HG03159 (cell line): Measurements from ENCODE around the gene STK33.

ENCODE experiments used
- ATAC-seq: cut with Tn5 transposase; IDR thresholded peaks from one replicate; pipeline ENCODE4 v1.9.1; 2021; ENCODE audit warnings: mild to moderate bottlenecking, moderate library complexity; ENCODE audit not compliant: unreplicated experiment

Gene STK33

DNA sequence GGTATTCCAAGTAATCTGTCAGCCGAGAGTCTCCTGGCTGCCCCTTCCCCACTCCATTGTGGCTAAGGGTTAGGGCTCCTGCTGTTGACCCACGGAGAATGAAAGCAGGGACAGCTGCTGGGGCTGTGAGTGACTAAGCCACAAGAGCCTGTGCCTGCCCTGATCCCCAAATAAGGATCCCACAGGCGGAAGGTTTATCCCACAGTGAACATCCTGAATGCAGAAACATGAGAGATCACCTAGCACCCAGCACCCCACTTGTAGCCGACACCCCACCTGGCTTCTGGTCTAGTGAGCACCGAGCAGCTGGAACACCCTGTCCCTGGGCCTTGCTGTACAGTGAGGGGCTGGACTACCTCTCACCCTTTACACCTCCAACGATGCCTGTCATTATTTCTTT, 212.7 kb downstream of the STK33 start:
- no peak for ATAC-seq

DNA sequence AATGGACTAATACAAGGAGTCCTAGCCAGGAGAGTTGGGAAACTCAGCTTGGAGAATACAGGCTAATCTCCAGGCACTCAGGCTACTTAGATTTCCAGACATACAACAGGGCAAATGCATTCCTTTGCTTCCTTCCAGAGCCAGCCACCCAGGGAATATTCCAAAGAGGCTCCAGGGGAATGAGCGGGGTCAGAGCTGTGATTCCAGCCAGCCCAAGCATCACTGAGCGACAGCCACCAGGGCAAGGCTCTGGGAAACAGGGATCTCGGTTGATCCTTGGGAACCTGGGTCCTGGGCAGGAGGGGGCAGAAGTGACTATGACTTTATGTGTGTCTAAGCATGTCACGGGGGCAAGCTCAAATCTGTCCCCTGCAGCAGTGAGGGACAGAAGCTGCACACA, 218.1 kb downstream of the STK33 start:
- ATAC-seq: no peak

DNA sequence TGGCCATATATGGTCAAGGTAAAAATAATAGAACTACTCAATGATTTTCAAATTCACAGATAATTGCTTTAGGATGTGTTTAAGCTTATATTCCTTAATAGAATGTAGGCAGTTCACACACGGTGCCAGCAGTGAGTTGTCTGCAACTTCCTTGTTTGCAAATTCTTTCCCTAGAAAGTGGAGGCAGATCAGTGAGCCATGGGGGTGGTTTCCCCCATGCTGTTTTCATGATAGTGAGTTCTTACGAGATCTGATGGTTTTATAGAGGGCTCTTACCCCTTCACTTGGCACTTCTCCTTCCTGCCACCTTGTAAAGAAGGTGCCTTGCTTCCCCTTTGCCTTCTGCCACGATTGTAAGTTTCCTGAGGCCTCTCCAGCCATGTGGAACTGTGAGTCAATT, 218.6 kb downstream of the STK33 start:
- ATAC-seq: no peak

DNA sequence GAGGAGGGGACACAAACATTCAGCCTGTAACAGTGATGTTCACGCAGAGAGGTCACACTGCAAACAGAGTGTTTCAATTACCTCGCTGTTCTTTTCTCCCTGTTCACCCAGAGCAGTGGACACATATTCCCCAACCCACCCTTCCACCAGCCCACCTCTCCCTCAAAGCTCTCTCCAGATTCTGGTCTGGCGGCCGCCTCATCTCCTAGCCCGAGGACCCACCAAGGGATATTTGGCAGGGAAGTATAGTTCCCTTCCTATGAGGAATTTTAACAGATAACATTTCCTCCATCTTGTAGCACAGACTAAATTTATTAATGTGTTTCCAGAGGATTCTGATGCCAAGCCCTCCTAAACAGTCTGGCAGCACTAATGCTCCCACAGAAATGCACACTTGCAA, 219.3 kb downstream of the STK33 start:
- no peak for ATAC-seq

DNA sequence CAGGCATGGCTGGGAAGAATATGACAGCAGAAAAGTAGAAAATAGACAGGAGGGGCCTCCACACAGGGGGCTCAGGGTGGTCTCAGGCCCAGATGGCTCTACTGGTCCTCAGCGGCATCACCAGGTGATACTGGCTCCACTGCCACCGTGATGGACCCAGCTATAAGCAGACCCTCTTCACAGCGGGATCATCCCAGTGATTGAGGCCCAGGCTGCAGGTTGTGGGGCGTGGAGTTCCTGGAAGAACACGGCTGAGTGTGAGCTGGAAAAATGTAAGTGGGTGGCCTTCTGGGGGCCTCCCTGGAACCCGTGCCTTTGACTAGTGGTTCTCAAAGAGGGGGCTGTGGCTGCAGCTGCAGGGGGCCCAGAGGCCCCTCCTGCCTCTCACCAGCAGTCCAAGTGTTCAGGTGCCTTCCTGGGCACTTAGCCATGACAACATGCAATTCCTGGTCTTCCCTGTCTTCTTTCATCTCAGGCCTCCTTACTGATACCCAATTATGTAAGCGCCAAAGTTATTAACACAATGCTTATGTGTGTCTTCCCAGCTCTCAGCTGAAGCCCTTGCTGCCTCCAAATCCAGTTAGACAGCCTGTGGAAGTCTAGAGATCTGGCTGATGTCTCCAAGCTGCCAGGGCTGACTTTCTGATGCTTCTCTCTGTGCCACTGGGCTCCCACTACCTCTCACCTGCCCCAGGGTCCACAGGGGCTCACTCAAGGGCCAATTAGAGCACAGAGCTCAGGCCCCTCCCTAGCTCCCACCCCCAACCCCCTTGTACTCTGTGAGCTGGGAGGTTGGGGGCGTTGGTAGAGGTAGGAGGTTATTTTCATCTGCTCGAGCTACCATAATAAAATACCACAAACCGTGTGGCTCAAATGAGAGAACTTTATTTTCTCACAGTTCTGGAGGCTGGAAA, 220.3 kb downstream of the STK33 start:
- no peak for ATAC-seq

DNA sequence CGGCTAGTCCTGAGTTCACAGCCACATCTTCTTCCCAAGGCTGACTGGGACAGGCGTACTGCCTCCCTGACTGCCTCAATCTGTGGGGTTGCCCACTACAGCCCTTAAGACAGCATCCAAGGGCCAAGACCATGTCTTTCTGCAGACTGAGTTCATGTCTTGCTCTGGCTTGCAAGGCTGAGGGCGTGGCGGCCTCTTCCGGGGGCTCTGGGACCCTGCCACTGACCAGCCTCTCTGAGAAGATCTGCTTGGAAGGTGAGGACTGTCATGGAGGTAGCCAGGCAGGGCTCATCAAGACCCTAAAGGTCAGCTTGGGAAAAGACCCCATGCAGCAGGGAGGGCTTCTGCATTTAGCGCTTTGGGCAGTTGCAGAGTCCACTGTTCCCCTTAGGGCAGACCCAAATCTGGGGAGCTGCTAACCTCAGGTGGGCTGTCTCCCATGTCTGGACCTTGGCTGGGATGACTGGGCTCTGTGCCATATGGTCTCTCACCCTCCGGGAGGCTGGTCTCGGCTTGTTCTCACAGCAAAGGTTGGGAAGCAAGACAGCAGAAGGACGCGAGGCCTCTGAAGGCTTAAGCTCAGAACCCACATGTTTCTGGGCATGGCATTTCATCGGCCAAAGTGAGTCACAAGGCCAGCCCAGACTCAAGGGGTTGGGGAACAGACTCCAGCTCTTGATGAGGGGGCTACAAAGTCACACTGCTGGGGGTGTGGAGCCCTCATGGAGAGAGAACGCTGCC, 221.2 kb downstream of the STK33 start:
- ATAC-seq: no peak

DNA sequence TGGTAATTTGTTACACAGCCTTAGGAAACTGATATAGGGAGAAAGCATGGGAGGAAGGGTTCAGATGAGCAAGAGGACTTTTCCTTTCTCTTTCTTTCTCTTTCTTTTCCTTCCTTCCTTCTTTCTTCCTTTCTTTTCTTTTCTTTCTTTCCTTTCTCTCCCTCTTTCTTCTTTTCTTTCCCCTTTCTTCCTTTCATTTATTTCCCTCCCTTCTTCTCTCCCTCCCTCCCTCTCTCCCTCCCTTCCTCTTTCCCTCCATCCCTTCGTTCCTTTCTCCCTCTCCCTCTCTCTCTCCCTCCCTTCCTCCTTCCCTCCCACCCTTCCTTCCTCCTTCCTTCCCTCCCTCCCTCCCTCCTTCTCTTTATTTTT, 222.5 kb downstream of the STK33 start:
- ATAC-seq: no peak

DNA sequence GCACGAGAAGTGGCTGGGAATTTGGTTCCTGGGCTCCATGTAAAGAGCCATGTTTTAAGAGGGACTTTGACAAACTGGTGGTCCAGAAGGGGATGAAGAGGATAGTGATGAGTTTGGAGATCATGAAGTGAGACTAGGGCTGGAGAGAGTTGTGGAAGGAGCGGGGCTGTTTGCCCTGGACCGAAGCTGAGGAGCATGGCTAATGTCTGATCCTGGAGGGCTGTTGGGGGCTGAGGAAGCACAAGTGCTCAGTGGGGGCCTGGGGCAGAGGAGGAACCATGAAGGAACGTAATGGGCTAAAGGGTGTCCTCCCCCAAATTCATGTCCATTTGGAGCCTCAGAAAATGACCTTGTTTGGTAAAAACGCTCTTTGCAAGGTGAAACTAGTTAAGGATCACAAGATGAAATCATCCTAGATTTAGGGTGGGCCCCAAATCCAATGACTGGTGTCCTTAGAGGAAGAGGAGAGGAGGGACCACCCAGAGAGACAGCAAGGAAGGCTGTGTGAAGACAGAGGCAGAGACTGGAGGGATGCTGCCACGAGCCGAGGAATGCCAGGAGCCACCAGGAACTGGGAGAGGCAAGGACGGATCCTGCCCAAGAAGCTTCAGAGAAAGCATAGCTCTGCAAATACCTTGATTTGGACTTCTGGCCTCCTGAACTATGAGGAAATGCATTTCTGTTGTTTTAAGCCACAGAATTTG, 223.1 kb downstream of the STK33 start:
- ATAC-seq: no peak

DNA sequence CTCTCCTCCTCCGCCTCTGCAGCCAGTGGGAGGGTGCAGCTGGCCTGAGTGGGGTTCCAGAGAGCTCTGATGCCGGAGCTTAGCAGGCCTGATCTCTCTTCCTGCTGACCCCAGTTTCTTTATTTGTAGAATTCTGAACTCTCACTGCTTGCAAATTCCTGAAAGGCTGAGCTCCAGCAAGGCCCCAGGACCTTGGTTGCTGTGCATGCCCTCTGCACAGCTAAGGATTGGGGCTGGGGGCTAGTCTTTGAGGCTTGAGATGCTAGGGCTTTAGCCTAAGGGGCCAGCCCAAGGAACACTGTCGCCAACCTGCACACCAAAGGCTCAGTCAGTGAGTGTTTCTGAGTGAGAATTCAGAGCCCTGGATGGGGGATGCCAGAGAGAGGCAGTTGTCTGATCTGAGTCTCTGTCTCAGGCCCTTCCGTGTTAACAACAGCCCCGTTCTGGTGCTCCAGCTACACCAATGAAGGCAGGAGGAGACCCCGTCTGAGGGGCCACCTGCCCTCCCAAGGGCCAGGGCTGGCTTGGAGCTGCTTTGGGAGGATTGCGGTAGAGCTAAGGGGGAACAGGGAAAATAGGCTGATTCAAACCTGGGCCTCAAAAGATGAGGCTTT, 224.3 kb downstream of the STK33 start:
- ATAC-seq: no peak

DNA sequence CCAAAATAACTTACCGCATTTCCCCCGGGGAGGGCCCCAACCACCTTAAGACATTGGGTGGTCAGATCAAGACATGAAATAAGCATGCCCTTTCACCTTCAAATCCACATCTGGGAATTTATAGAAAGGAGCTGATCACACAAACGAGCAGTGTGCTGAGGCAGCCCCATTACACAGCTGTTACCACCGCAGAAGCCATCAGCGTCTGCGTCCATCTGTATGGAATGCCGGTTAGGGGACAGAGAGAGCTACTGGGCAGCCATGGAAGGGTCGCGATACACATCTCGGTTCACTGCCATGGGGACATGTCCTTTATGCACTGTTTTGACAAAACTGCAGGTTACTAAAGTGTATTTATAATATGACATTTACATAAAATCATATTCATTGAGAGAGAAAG, 225.3 kb downstream of the STK33 start:
- no peak for ATAC-seq

DNA sequence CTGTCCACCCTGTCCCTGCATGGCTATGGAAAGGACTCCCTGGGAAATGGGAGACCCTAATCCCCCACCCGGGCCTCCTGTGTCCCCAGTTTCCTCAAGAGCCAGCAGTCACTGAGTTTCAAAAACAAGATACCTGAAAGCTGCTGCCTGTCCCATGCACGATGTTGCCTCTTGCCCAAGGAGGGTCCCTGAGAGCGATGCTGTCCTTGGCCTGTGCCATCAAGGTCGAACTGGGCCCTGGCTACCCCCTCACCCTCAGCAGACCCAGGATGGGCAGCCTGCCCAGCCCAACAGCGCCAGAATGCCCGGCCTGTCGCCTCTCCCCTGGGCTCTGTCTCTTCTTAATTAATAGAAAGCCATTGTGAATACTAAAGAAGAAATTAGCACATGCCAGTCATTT, 225.8 kb downstream of the STK33 start:
- ATAC-seq: no peak

DNA sequence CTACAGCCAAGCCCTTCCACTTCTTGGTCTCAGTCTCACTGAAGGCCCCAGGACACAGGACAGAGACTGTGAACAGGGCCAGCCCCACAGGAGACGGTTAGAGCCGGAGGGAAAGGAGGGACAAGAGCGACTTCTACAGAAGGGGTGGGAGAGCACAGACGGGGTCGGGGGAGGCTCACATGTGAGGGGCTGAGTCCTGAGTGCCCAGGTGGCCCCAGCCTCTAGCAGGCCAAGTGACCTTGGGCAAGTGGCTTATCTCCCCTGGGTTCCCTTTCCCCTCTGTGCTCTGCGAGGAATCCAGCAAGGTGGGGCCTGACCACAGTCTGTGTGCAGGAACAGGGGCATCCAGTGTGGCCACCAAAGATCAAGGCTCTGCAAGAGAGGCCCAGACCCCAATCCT, 227.7 kb downstream of the STK33 start:
- ATAC-seq: no peak

DNA sequence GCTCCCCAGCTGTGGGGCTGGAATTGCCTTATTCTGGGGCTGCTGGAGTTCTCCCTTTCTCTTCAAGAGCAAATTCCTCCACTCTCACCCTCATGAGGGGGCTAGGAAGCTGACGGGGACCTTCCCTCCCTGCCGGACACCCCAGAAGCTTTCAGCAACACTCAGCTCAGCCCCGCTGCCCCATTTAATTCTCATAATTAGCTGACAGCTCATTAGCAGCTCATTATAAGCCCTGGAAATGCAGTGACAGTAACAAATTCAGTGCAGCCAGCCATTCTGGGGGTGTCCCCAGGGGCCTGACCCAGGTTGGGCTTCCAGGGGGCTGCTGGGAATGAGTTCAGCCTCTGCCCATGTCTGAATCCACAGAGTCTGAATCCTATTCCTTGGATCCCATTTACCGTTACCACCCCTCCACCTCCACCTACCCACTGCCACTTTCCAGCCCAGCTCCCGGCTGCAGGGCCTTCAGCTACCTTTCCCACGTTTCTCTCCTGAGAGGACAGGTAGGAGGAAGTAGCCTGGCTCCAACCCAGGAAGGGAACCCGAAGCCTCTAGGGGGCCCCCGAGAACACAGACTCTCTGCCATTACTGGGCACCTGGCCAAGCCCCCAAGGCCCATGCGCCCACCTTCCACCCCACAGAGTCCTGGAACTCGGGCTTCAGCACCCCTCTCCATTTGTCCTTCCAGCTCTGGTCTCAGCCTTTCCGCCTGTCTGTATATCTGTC, 228.6 kb downstream of the STK33 start:
- no peak for ATAC-seq

DNA sequence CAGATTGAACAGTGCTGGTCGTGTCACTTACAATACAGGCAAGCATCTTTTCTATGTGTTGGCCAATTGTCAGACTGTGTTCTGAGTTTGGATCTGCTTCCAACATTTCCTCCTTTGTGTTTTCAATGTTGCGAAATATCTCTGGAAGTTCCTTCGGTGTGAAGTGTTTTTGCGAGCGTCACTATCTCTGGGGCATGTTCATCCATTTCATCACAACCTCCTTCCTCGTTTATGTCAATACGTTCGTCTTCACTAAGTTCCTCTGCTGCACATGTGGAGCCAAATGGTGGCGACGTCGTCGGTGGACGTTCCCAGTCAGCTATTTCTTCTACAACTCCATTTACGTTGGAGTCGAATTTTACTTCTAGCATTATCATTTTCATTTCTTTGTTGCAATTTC, 230.1 kb downstream of the STK33 start:
- no peak for ATAC-seq

DNA sequence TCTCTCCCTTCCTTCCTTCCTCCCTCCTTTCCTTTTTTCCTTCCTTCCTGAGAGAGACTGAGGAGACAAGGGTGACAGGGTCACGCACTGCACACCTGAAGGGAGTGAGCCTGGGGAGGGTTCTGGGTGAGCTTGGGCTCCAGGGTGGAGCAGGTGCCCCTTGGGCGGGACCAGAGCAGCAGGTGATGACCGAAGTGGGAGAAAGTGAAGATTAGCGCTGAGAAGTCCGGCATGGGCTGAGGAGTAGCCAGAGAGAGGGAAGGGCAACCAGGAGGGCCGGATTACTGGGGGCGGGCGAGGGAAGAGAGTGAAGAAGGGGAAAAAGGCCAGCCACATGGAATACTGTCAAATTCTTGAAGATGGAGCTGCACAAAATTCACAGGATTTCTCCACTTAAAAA, 231.1 kb downstream of the STK33 start:
- no peak for ATAC-seq

DNA sequence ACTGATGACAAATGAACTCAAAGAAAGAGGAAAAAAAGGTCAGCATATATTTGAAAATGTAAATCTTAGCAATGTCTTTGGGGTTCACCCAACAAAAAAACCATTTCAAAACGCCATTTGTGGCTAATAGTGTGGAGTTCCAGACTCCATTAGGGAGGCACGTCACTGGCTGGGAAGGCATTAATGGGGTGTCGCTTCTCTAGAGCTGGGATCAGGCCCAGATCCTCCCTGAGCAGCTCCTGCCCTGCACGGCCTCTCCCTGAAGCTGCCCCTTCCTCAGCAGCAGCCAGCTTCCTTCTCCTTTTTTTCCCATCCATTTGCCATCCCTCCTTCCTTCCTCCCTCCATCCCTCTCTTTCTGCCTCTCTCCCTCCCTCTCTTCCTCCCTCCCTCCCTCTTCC, 231.5 kb downstream of the STK33 start:
- ATAC-seq: no peak

DNA sequence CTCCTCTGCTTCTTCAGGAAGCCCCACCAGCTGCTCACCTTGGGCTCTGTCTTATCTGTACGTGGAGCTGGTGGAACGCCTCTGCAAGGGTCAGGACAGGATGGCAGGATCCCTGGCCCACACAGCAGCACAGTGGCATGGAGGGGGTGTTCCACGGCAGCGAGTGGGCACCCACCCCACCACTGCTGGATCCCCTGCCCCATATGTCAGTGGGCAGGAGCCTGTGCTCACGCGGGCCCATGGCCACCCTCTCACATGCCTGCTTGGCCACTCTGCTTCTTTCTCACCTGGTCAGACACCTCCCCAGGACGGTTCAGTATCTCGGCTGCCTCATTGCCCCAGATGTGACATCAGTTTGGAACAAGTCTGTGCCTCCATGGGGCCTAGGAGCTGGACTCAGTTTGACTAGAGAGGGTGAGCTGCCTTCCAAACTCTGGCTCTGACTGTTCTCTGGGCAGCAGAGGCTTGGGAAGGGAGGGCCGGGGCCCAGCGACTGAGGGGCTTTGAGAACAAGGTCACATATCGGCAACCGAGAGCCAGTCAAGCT, 232.3 kb downstream of the STK33 start:
- no peak for ATAC-seq

DNA sequence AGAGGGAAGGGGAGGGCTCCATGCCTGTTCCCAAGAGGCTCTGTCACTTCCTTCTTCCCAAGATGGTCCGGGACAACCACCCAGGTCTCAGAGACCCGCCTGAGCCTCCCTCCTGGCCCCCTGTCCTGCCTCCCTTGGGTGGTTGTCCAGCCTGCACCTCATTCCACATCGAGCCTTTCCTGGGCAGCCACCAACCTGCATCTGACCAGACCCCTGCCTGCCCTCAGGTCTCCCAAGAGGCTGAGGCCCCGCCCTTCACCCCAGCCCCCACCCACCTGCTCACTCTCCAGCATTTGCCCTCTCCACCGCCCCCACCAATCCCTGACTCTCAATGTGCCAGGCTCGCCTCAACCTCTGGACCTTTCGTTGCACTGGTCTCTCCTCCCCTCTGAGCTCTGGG, 232.8 kb downstream of the STK33 start:
- ATAC-seq: no peak

DNA sequence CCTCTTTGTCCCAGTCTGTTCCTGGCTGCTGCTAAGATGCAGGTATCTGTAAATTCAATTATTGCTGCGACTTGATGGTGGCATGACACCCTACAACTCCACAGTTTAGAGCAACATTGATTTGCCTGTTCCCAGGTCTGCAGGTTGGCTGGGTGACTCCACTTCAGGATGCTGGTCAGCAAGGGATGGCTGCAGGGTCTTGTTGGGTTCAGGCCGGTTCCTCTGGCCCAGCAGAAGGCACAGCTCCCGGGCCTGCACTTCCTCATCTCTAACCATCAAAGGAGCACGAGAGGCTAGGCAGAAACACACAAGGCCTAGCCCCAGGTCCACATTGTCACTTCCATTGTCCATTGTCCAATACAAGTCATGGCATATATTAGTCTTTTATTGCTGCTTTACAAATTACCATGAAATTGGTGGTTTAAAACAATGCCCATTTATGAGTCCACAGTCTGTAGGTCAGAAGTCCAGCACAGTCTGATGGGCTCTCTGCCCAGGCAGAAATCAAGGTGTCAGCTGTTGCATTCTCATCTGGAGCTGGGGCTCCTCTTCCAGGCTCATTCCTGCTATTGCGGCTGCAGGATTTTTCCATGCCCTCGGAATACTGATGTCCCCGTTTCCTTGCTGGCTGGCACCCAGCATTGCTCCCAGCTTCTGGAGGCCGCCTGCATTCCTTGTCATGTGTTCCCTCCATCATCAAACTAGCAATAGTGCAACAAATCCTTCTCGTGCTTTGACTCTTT, 233.8 kb downstream of the STK33 start:
- no peak for ATAC-seq

DNA sequence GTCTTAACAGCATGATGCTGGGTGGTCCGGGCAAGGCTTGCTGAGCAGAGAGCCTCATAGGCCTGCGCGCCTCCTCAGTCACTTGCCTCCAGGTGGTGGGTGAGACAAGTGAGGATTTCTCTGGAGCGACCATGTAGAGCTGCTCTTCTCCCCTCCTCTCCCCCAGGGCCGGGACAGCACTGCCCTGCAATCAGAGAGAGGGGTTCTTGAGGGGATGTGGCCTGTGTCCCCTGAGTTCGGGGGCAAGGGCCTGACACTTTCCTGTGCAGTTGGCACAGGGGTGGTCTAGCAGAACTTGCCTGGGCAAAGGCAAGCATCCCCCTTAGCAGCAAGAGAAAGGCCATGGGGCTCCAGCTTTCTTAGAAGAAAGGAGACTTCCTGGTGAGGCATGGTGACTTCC, 234.5 kb downstream of the STK33 start:
- no peak for ATAC-seq
